Epithelial cell of esophagus (primary cell): ENCODE data around the gene GNAI1.

ENCODE experiments used
- DNase-seq: peaks from one replicate; pipeline ENCODE4 v3.0.0; 2010; ENCODE audit warnings: low read depth
- H3K4me3 ChIP-seq: 2 replicates; pipeline ENCODE4 v1.5.1; 2011; ENCODE audit warnings: mild to moderate bottlenecking, low read length, control low read depth
- TF ChIP-seq, protein P1 (sequence below): IDR thresholded peaks from 2 replicates; pipeline ENCODE4 v1.5.1; 2011; ENCODE audit warnings: low read depth, mild to moderate bottlenecking, low read length, control low read depth, inconsistent platforms; ENCODE audit not compliant: insufficient read depth; ENCODE audit errors: missing control alignments

GNAI1 gene

DNA sequence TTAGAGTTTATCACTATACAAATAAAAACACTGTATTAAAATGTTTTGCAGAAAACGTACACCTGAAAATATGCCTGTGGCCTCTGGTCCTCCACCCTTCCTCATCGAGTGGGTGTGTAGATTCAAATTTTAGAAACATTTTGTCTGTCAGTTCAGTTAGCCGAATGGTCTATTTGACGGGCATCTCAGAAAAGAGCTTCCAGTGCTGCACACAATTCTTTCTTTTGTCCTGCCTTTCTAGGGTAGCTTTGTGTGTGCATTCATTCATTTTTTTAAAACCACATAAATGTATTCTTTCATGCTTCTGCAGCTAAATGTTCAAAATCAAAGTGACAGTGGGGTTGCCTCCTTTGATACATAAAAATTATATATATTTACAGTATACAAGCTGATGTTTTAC is 46.8 kb downstream of the GNAI1 start:
- H3K4me3 ChIP-seq, result no peak overlapping the region
- TF ChIP-seq, protein P1, sequence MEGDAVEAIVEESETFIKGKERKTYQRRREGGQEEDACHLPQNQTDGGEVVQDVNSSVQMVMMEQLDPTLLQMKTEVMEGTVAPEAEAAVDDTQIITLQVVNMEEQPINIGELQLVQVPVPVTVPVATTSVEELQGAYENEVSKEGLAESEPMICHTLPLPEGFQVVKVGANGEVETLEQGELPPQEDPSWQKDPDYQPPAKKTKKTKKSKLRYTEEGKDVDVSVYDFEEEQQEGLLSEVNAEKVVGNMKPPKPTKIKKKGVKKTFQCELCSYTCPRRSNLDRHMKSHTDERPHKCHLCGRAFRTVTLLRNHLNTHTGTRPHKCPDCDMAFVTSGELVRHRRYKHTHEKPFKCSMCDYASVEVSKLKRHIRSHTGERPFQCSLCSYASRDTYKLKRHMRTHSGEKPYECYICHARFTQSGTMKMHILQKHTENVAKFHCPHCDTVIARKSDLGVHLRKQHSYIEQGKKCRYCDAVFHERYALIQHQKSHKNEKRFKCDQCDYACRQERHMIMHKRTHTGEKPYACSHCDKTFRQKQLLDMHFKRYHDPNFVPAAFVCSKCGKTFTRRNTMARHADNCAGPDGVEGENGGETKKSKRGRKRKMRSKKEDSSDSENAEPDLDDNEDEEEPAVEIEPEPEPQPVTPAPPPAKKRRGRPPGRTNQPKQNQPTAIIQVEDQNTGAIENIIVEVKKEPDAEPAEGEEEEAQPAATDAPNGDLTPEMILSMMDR, result no peak
- DNase-seq, result no peak

- TF ChIP-seq, protein P1, result no peak
- H3K4me3 ChIP-seq, result no peak overlapping the region
- peak; percentile 62 for DNase-seq
Observed at GRCh38 chr7:80182630-80183276, 48.1 kb downstream of the GNAI1 start.

- DNase-seq, result no peak
- no peak overlapping the region for H3K4me3 ChIP-seq
- TF ChIP-seq, protein P1, result no peak
Observed at GRCh38 chr7:80183351-80183750, 48.7 kb downstream of the GNAI1 start.

DNA sequence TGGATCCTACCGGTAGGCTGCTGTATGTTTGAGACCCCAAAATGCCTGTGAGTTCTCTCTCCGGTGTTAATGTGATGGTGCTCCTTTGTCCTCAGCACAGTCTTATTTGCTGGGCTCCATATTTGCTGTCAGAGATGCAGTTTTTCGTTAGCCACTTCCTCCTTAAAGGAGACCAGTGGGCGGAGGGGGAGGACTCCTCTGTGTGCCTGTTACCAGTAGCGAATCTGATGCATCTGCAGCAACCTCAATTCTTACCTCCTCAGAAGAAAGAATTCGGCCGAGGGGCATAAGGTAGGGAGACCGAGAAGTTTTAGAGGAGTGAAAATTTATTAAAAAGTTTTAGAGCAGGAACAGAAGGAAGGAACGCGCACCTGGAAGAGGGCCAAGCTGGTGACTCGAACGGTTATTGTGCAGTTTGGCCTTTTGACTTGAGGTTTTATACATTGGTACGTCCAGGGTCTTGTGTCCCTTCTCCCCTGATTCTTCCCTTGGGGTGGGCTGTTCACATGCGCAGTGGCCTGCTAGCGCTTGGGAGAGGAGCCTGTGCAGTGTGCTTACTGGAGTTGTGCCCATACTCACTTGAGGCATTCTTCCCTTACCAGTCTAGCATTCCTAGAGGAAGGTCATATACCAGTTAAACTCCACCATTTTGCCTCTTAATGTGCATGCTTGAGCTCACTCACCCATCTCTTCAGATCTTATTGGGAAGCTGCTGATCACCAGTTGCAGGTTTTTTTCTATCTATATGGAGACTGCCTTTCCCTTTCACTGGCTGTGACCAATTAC is 49.5 kb downstream of the GNAI1 start:
- TF ChIP-seq, protein P1, result no peak
- no peak overlapping the region for H3K4me3 ChIP-seq
- DNase-seq, result no peak

DNA sequence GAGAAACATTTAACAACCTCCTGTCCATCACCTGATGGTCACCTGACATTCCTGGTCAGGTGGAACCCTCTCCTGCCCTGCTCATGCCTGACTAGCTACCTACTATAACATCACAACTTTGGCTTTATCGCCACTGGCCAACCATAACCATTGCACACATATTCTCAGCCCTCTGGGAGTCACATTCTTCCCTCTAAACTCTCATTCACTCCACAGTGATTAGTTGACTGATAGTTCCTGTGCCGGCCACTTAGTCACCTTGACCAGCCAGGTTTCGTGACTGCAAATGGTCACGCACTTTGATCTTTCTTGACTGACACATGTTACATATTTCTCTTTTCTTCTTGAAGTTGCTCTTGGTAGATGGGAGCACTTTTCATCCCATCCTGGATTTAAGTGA is 50.1 kb downstream of the GNAI1 start:
- no peak for DNase-seq
- TF ChIP-seq, protein P1, result no peak
- no peak overlapping the region for H3K4me3 ChIP-seq

DNA sequence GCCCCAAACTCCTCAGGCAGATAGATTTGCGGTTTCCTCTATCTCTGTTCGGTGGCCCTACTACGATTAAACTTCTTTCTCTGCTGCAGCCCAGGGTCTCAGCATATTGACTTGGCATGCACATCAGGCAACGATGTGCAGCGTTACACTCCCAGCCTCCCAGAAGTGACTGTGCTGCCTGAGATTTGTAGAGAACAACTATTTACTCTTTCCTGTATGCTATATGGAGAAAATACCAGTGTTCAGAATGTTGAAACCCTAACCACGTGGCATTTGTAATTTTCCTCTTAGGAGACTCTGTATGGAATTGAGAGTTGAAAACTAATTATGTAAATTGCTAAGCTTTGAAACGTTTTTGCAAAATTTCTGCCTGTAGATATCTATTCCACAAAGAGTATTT is 50.9 kb downstream of the GNAI1 start:
- no peak for DNase-seq
- TF ChIP-seq, protein P1, result no peak
- no peak overlapping the region for H3K4me3 ChIP-seq
